Stimulated activated CD4-positive, alpha-beta T cell treated with anti-CD3 and anti-CD28 coated beads, Interleukin-2, amount 100 ng/mL, for 4 hours (primary cell): ENCODE results near the gene HDGFL3.
"Not testable (repeated sequence)": the region's sequence is repeated elsewhere in the genome, so short reads cannot be mapped to it uniquely, and the experiment has no call there.

ENCODE experiments used
- DNase-seq: peaks from one replicate; pipeline ENCODE4 v3.0.0-alpha.2; 2020; ENCODE audit warnings: low read depth

Gene HDGFL3

GRCh38 chr15:83193721-83194120 lies 13.9 kb downstream of the HDGFL3 start:
- no peak for DNase-seq

GRCh38 chr15:83192742-83193141 lies 14.9 kb downstream of the HDGFL3 start:
- no peak for DNase-seq

- no peak for DNase-seq
Observed at GRCh38 chr15:83190450-83190849, 17.2 kb downstream of the HDGFL3 start.

- no peak for DNase-seq
Observed at GRCh38 chr15:83185561-83185960, 22.1 kb downstream of the HDGFL3 start.

GRCh38 chr15:83178869-83179325 lies 28.7 kb downstream of the HDGFL3 start:
- no peak for DNase-seq

GRCh38 chr15:83178390-83178789 lies 29.2 kb downstream of the HDGFL3 start:
- no peak for DNase-seq

GRCh38 chr15:83174891-83175290 lies 32.7 kb downstream of the HDGFL3 start:
- DNase-seq = no peak

- no peak for DNase-seq
Observed at GRCh38 chr15:83170474-83171165, 37.0 kb downstream of the HDGFL3 start.

GRCh38 chr15:83169576-83169975 lies 38.0 kb downstream of the HDGFL3 start:
- not testable (repeated sequence) for DNase-seq

- DNase-seq = no peak
Observed at GRCh38 chr15:83166830-83167229, 40.8 kb downstream of the HDGFL3 start.

- DNase-seq = no peak
Observed at GRCh38 chr15:83166218-83166617, 41.4 kb downstream of the HDGFL3 start.

- DNase-seq = no peak
Observed at GRCh38 chr15:83164771-83165404, 42.7 kb downstream of the HDGFL3 start.

GRCh38 chr15:83164111-83164770 lies 43.4 kb downstream of the HDGFL3 start:
- no peak for DNase-seq

- no peak for DNase-seq
Observed at GRCh38 chr15:83163032-83163431, 44.6 kb downstream of the HDGFL3 start.

- no peak for DNase-seq
Observed at GRCh38 chr15:83160741-83161140, 46.9 kb downstream of the HDGFL3 start.

- DNase-seq = no peak
Observed at GRCh38 chr15:83158393-83158792, 49.2 kb downstream of the HDGFL3 start.

- DNase-seq = no peak
Observed at GRCh38 chr15:83155942-83156341, 51.7 kb downstream of the HDGFL3 start.

GRCh38 chr15:83153288-83153687 lies 54.3 kb downstream of the HDGFL3 start:
- no peak for DNase-seq

- DNase-seq = no peak
Observed at GRCh38 chr15:83144771-83145170, 62.9 kb downstream of the HDGFL3 start.

GRCh38 chr15:83142151-83142550 lies 65.5 kb downstream of the HDGFL3 start:
- not testable (repeated sequence) for DNase-seq

GRCh38 chr15:83132861-83133523 lies 74.6 kb downstream of the HDGFL3 start:
- no peak for DNase-seq

- no peak for DNase-seq
Observed at GRCh38 chr15:83129791-83130190, 77.8 kb downstream of the HDGFL3 start.
